22Rv1 (cell line): Measurements from ENCODE around the gene TALDO1.

Source experiments
- ZFX ChIP-seq: fragments of 450-650 bp; IDR thresholded peaks from 2 replicates; pipeline ENCODE4 v1.6.1; 2017; ENCODE audit warnings: antibody characterized with exemption, borderline replicate concordance
- TF ChIP-seq, protein P1 (sequence below): fragments of 450-650 bp; IDR thresholded peaks from 2 replicates; pipeline ENCODE4 v1.5.1; 2017; ENCODE audit warnings: mild to moderate bottlenecking

DNA sequence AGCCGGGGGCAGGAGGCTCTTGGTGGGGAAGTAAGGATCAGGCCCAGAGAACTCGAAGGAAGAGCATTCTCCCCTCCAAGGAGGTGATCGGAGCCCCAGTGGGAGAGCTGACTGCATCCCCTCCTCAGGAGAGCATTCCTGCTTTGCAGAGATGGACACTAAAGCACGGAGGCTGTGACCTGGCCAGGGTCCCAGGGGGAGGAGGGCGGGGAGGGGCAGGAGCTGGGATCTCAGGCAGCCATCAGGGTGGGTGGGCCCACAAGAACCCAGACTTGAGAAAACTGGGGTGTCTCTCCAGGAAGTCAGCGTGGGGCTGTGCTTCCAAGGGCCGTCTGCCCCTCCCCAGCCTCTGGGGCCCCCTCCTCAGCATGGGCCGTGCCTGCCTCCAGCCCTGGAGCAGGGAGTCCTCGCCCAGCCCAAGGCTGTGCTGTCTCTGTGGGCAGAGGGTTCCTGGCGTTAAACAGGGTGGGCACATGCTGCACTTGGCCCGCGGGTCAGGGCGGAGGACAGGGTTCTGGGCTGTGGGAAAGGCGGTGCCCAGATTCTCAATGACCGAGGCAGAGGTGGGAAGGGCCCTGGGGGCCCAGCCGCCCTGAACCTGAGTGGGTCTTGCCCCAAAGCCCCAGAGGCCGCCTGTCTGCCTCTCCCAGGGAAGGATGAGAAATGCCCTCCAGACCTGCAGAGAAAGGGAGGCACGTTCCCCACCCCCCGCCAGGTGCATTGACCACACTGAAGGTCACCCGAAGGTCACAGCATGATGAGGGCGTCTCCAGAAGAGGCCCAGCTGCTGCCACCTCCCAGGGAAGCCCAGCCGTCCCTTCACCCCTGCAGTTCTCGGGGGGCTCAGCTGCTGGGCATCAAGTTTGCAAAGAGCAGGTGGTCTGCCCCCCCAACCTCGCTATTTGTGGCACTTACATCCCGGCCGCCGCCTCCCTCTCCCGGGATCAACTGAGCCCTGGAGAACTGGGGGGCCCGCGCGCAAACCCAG lies 42.0 kb downstream of the TALDO1 start:
- TF ChIP-seq, protein P1, sequence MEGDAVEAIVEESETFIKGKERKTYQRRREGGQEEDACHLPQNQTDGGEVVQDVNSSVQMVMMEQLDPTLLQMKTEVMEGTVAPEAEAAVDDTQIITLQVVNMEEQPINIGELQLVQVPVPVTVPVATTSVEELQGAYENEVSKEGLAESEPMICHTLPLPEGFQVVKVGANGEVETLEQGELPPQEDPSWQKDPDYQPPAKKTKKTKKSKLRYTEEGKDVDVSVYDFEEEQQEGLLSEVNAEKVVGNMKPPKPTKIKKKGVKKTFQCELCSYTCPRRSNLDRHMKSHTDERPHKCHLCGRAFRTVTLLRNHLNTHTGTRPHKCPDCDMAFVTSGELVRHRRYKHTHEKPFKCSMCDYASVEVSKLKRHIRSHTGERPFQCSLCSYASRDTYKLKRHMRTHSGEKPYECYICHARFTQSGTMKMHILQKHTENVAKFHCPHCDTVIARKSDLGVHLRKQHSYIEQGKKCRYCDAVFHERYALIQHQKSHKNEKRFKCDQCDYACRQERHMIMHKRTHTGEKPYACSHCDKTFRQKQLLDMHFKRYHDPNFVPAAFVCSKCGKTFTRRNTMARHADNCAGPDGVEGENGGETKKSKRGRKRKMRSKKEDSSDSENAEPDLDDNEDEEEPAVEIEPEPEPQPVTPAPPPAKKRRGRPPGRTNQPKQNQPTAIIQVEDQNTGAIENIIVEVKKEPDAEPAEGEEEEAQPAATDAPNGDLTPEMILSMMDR, result no peak
- TF ChIP-seq ZFX, result no peak
